SK-N-MC (cell line): ENCODE measurements around the gene PHLDA2.

ENCODE experiments used
- EZH2 ChIP-seq: fragments of 200-600 bp; sonication (generic); IDR thresholded peaks from one replicate; pipeline ENCODE4 v1.6.1; 2017; ENCODE audit warnings: antibody characterized with exemption
- FOXP2 ChIP-seq: optimal IDR thresholded peaks from 2 replicates; pipeline ENCODE3; 2011; ENCODE audit warnings: mild to moderate bottlenecking, moderate library complexity; ENCODE audit not compliant: insufficient read depth; ENCODE audit errors: extremely low read length, control extremely low read depth
- POLR2AphosphoS5 ChIP-seq: IDR thresholded peaks from 2 replicates; pipeline ENCODE4 v1.6.1; 2012; ENCODE audit warnings: mild to moderate bottlenecking, low read depth, low read length, borderline replicate concordance

- TF ChIP-seq POLR2AphosphoS5 (no peak; the same call in 1 of the 2 replicates), EZH2 (no peak), FOXP2 (no peak)
Observed at GRCh38 chr11:2940147-2940920, 11.1 kb upstream of the PHLDA2 start.
